Activated naive CD4-positive, alpha-beta T cell treated with anti-CD3 and anti-CD28 coated beads, Interleukin-2, amount 50 U/mL, for 72 hours (primary cell): Measurements from ENCODE around the gene TSHZ1. TPM values are rescaled to one million over a fixed set of nuclear protein-coding genes. Genes with fewer than 3 reads are reported as not detected.
"Not testable (repeated sequence)": the region's sequence is repeated elsewhere in the genome, so short reads cannot be mapped to it uniquely, and the experiment has no call there.

ENCODE experiments used
- ATAC-seq, 2 donors: fragments of 150-1000 bp; cut with Tn5 transposase; 2 replicates each; pipeline ENCODE4 v1.10.0; 2021; ENCODE audit warnings: mild to moderate bottlenecking in 2 of 2, moderate library complexity in 2 of 2
- DNase-seq, 2 donors: peaks; one replicate each; pipeline ENCODE4 v3.0.0; 2021 to 2022; ENCODE audit warnings: low spot score in 2 of 2
- H3K27ac Mint-ChIP-seq, 2 donors: one replicate each; pipeline ENCODE4 v1.8.0; 2022; ENCODE audit warnings: mild to moderate bottlenecking in 2 of 2, mixed read lengths in 2 of 2
- H3K36me3 Mint-ChIP-seq, 2 donors: one replicate each; pipeline ENCODE4 v1.8.0; 2022; ENCODE audit warnings: mixed read lengths in 2 of 2
- H3K9me3 Mint-ChIP-seq, 2 donors: one replicate each; pipeline ENCODE4 v1.8.0; 2022; ENCODE audit warnings: mixed read lengths in 2 of 2
- total RNA-seq, 2 donors: library from RNA; stranded (reverse); gene quantifications; one replicate each; pipeline ENCODE4 v1.2.3, GENCODE V29; 2022

TSHZ1 gene
- total RNA-seq, 2 donors from 2014 or later: 8.7 to 17.2 TPM

DNA sequence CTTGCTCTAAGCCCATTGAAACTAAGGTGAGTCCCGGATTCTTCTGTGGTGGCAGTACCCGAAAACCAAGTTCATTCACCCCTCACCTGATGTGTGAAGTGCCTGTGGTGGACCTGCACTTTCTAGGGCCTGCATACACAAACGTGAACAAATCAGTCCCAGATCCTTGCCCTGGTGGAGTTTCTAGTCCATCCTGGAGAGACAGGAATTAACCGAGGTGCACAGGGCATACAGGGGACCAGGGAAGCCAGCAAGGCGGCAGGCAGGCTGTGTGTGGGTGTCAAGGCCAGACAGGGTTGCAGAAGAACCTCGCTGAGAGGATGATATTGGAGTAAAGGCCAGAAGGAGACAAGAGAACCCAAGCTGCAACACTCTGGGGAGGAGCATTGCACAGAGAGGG is 110.8 kb downstream of the TSHZ1 start:
- Mint-ChIP-seq H3K9me3 (peaks cover 16% of the 10 kb centered on the region in 2 donors), H3K36me3 (peaks cover 14 to 18% of the 10 kb centered on the region in 2 donors), H3K27ac (no peak overlapping the region)
- ATAC-seq (no peak), DNase-seq (no peak)

DNA sequence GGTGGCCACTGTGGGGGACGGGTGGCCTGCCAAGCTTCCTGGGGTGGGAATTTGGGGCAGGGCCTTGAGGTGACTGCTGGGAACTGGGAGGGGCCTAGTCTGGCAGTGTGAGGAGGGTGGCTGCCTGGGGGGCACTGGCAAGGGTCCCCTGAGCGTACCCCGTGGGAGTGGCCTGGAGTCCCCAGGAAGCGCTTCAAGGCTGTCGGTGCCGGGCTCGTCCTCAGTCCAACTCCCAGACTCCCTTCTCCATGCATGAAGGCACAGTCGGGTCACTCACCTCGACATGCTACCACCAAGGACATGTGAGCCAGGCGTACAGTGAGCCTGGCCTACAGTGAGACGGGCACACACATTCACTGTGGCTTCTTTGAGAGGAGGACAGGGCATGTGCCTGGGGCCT is 111.6 kb downstream of the TSHZ1 start:
- peaks cover 18 to 19% of the 10 kb centered on the region in 2 donors for H3K9me3 Mint-ChIP-seq
- ATAC-seq: no peak
- no peak for DNase-seq
- H3K36me3 Mint-ChIP-seq: peaks cover 18 to 21% of the 10 kb centered on the region in 2 donors
- no peak overlapping the region for H3K27ac Mint-ChIP-seq

GRCh38 chr18:75323821-75324585 is 113.4 kb downstream of the TSHZ1 start:
- Mint-ChIP-seq H3K36me3 (peaks cover 18 to 21% of the 10 kb centered on the region in 2 donors), H3K9me3 (peaks cover 18 to 24% of the 10 kb centered on the region in 2 donors), H3K27ac (no peak overlapping the region)
- ATAC-seq (no peak), DNase-seq (no peak)

- DNase-seq (no peak), ATAC-seq (peak in 1 of 2 donors; percentile 20)
- H3K36me3 Mint-ChIP-seq: peaks cover 18 to 21% of the 10 kb centered on the region in 2 donors
- peaks cover 18 to 24% of the 10 kb centered on the region in 2 donors for H3K9me3 Mint-ChIP-seq
- H3K27ac Mint-ChIP-seq: no peak overlapping the region
Measured at GRCh38 chr18:75324686-75325257, 114.2 kb downstream of the TSHZ1 start.

DNA sequence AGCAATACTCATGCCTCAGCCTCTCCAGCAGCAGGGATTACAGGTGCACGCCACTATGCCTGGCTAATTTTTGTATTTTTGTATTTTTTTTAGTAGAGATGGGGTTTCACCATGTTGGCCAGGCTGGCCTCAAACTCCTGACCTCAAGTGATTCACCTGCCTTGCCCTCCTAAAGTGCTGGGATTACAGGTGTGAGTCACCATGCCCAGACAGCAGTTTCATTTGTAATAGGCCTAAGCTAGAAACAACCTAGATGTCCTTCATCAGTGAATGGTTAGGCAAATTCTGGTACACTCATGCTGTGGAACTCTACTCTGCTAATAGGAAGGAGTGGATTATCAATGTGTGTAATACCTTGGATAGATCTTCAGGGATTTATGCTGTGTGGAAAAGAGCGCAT is 119.2 kb downstream of the TSHZ1 start:
- DNase-seq, H3K27ac Mint-ChIP-seq: not testable (repeated sequence)
- peaks cover 15 to 24% of the 10 kb centered on the region in 2 donors for H3K9me3 Mint-ChIP-seq
- H3K36me3 Mint-ChIP-seq: peaks cover 18% of the 10 kb centered on the region in 2 donors
- ATAC-seq: peak; percentile 37 to 98

DNA sequence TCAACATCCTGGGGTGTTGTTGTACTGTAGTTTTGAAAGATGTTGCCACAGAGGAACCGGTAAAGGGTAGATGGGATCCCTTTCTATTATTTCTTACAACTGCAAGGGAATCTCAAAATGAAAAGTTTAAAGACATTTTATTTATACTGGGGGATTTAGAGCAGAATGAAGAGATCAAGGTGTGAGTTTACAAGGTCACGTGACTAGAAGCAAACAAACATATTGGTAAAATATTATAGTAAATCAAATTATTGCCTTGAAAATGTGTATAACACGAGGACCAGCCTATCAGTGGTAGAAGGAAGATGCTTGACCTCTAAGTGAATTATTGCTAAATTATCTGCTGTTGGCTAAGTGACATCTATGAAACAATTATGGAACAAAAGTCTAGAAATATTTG is 119.7 kb downstream of the TSHZ1 start:
- peaks cover 10 to 20% of the 10 kb centered on the region in 2 donors for H3K9me3 Mint-ChIP-seq
- peaks cover 13 to 15% of the 10 kb centered on the region in 2 donors for H3K36me3 Mint-ChIP-seq
- ATAC-seq: no peak

DNA sequence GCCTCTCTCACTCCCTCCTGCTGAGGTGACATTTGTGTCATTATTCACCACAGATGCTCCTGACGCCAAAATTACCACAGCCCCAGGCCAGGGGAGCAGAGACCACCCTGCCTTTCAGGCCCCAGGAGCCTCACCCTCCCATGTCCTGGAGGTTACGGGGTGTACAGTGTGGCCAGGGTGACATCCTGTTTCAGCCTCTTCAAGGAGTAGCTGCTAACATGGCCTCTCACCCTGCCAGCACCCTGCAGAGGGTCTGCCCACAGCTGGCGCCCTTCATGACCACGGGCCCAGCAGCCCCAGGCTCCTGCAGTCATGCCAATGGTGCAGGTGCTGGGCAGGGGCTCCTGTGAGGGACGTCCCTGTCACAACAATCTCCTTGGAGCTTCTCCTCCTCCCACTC is 124.3 kb downstream of the TSHZ1 start:
- Mint-ChIP-seq H3K9me3 (no peaks in the 10 kb centered on the region), H3K27ac (no peak overlapping the region), H3K36me3 (no peaks in the 10 kb centered on the region)
- no peak for DNase-seq
- ATAC-seq: no peak

More for the DNA sequence above, 119.7 kb downstream of the TSHZ1 start:
- DNase-seq: no peak
- H3K27ac Mint-ChIP-seq: no peak overlapping the region

- Mint-ChIP-seq H3K27ac (no peak overlapping the region), H3K36me3 (no peaks in the 10 kb centered on the region), H3K9me3 (no peaks in the 10 kb centered on the region)
- ATAC-seq (no peak), DNase-seq (no peak)
Measured at GRCh38 chr18:75335511-75335910, 124.9 kb downstream of the TSHZ1 start.

DNA sequence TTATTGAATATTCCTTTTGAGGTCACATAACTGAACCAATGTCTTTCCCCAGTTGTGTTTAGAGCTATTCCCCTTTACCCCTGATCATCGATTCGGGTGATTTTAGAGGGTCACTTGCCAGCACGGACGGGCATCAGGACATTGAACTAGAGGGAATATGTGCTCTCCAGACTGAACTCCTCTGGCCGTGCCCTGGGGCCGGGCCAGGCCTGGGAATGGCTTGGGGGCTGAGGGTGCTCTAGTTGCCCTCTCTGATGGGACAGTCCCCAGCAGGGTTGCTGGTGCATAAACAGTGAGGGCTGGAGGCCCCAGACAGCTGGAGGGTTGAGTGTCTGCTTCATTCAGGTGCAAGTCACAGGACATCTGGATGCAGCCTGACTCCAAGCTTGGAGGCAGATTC is 126.2 kb downstream of the TSHZ1 start:
- no peaks in the 10 kb centered on the region for H3K9me3 Mint-ChIP-seq
- H3K36me3 Mint-ChIP-seq: no peaks in the 10 kb centered on the region
- no peak overlapping the region for H3K27ac Mint-ChIP-seq
- no peak for DNase-seq
- ATAC-seq: no peak

DNA sequence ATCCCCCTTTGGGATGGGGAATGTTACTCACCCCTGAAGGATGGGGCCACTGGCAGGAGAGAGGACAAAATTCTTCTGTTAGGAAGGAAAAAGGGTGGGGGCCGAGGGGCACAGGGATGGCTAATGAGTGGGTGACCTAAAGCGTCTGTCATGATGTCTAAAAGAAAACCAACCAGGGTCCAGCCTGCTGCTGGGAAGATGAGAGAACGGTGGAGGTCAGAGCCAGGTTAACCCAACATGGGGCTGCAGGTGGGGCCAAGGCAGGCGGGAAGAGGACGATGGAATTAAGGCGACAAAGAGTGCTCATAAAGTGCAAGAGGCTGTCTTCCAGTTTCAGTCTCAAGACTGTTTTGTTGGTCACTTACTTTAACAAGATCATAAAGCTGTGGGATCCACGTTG is 126.8 kb downstream of the TSHZ1 start:
- H3K27ac Mint-ChIP-seq: peak overlapping the region in 1 of 2 donors; percentile 65
- no peak for DNase-seq
- H3K9me3 Mint-ChIP-seq: no peaks in the 10 kb centered on the region
- no peak for ATAC-seq
- H3K36me3 Mint-ChIP-seq: no peaks in the 10 kb centered on the region

DNA sequence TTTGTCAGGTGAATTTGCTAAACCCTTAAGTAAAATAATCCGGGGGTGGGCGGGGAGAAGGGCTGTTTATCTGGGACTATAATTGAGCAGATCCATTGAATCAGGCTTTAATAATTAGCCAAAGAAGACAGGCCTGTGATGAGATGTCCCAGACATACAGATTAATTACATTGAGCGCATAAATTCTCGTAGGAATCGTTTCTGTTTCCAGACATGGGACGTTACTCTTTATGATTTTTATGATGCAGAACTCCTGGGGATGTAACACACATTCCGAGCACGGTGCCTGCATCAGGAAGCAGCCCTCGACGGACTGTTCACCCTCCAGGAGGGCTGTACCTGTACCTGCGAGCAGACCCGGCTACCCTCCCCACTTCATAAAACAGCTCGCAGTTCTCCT is 128.0 kb downstream of the TSHZ1 start:
- ATAC-seq (no peak), DNase-seq (no peak)
- Mint-ChIP-seq H3K9me3 (no peaks in the 10 kb centered on the region), H3K27ac (no peak overlapping the region), H3K36me3 (no peaks in the 10 kb centered on the region)

Other genes starting within 250 kb of the TSHZ1 start
- 10 to 100 TPM; 25.9 to 31.6 TPM for gene PTGR3, start 1.7 kb upstream of the TSHZ1 start, total RNA-seq
- gene SMIM21, start 216.9 kb downstream of the TSHZ1 start, total RNA-seq: not detected